Muscle of back (tissue), 11 donors: ENCODE results near the gene EIF6. TPM values are rescaled to one million over a fixed set of nuclear protein-coding genes. Genes with fewer than 3 reads are reported as not detected.

Experiments used
- DNase-seq, 3 donors: peaks; one replicate each; pipeline versions ENCODE4 v3.0.0 to v3.0.0-alpha.2; 2013
- polyA plus RNA-seq, 10 donors: library from polyadenylated mRNA; unstranded; fragments of 120-200 nt; gene quantifications; one replicate each; pipeline ENCODE4 v1.2.1, GENCODE V29; 2013; ENCODE audit not compliant: insufficient read length in 10 of 10

The EIF6 gene
- polyA plus RNA-seq, 10 donors = 50.4 to 100 (median 69.3) TPM

DNA sequence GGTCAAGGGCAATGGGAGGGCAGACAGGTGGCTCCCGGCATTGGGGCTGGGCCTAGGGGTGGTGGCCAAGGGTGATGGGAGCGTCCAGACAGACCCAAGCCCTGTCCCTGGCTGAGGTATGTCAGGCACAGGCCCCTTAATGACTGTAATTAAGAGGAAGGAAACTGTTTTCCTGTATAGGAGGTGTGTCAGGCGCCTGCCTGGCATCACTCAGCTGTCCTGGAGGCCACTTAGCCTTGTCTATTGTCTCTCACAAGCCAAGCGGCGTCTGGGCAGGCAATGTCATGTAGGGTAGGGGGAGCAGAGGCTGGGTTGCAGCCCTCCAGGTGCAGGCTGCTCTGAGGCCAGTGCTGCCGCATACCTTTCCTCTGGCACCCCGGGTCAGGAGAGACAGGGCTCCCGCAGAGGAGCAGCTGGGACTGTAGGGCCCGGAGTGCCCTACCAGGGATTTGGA is 11.6 kb upstream of the EIF6 start:
- DNase-seq = no peak

DNA sequence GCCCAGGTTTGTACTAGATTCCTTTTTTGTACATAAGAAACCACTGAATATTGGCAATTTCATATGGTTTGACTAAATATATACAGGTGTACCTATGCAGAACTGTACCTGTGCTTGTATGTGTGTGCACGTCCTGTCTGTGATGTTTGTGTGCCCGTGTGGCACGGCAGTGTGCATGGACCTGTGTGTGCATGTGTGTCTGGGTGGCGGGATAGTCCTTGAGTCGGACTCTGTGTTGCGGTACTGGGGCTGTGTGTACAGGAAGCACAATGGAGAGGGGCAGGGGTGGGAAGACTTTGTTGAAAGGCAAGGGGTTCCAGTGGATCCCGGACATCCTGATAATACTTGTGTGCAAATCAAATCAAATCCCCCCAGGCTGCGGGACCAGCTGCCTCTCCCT is 11.1 kb upstream of the EIF6 start:
- DNase-seq = no peak

DNA sequence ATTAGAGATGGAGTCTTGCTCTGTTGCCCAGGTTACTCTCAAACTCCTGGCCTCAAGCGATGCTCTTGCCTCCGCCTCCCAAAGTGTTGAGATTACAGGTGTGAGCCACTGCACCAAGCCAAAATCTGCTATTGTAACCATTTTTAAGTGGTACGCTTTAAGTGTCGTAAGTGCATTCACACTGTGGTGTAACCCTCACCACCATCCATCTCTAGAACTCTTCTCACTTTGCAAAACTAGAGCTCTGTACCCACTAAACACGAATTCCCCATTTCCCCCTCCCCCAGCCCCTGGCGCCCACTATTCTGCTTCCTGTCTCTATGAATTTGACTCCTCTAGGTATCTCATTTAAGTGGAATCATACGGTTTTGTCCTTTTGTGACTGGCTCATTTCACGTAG is 10.5 kb upstream of the EIF6 start:
- DNase-seq = no peak

DNA sequence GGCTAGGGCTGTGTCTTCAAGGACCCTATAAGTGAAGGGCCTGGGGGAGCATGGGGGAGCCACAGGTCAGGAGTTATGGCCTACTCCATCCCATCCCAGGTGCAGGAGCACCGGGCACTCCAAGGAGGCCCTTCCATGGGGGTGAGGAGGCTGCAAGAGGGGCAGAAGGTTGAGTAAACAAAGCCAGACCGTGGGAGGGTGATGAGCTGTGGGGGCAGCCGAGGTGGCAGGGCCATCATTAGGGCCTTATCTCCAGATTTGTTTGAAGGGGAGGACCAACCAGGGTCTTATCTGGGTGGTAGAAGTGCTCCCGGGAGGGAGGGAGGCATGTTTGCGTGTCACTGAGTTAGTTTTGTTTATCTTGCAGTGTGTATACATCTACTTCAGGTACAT is 9.7 kb upstream of the EIF6 start:
- DNase-seq = no peak

DNA sequence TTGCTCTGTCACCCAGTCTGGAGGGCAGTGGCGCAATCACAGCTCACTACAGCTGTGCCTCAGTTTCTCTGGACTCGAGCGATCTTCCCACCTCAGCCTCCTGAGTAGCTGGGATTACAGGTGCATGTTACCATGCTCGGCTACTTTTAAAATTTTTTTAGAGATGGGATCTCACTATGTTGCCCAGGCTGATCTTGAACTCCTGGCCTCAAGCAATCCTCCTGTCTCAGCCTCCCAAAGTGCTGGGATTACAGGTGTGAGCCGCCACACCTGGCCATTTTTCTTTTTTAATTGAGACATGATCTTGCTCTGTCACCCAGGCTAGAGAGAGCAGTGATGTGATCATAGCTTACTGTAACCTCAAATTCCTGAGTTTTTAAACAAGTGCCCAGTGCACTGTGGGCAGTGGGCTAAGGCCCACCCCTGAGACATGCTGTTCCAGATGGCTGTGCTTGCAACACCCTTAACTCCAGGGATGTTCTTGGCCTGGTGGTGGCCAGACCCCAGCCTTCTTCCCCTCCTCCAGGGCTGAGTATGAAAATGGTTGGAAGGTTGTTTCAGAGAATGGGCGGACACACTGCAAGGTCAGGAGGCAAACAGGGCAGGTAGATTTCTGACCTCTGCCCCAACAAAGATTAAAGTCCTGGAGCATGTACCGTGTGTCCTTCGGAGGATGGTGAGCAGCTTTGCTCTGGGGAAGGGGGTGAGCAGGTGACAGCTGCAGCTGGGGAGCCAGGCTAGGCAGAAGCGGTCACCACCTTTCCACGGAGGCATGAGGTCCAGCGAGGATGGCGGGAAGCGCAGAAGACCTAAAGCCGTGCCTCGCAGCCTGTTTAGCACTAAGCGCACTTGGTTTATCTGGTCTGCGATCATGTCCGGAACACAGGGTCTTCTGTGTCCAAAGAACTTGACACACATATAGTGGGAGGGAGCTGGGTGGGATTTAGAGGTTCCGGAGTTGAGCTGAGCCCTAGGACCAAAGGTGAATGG is 9.0 kb upstream of the EIF6 start:
- DNase-seq = no peak

DNA sequence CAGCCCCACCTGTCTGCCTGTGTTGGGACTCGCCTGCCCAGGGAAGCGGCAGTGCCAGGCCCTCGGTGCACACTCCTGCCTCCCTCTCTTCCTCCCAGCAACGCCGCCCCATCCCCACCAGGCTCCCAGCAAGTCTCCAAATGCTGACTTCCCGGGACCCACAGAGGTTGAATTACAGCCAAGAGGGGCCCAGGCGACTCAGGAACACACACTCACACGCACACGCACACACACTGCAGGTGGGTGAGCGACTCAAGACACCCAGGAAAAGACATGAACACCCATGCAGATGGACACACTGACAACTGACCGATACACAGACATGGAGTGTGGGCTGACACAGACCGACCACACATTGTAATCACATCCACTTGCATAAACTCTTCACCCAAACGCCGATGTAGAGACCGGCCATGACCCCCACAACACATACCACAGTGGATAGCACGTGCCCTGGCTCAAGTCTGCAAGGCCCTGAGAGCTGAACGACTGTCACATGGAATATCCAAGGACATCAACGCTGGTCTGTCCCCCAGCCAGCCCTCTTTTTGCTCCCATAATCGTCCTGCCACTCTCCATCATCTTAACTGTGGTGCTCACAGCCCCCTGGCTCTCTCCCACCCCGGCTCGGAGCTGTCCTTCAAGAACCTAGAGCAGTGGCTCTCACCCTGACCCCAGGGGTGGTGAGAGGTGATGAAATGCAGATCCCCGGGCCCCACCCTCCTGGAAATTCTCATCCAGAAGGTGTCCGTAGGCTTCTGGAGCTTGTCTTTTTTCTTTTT is 8.1 kb upstream of the EIF6 start:
- DNase-seq = no peak

DNA sequence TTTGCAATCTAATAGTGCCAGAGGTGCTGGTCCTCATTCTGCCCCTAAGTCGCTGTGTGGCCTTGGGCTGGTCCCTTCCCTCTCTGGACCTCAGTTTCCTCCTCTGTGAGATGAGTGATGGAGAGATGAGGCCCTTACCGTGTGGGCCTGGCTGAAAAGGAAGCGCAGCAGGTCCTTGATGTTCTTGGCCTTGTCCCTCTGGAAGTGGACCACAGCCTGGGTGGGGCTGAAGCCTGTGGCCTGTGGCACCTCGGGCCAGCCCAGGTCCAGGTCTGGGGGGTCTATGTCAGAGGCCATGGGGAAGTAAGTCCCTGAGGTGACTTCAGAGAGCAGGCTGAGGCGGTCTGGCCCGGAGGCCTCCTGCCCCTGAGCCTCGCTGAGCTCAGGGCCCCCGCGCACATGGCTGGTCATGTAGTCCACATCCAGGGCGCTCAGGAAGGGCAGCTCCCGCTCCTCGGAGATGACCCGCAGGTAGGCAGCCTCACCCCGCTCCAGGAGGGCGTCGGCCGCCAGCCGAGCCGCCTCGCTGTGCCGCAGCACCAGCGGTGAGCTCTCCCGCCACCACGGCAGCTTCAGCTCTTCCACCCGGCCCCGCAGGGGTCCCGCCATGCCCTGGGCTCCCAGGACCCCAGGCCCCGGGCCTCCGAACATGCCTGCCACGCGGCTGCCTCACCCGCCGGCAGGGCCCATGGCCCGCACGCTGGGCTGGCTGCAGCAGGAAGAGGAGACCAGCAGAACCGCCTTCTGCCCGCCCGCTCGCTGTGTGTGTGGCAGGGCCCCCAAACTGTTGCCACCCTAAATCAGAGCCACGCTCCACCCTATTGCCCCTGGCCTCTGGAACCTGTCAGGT is 7.3 kb upstream of the EIF6 start, which contains the start of gene FAM83C:
Gene FAM83C, minus strand, starts transcription at position 772 of the 850 bp plus-strand sequence. Its CDS starts 121 bp downstream, at position 651.
- DNase-seq = no peak

DNA sequence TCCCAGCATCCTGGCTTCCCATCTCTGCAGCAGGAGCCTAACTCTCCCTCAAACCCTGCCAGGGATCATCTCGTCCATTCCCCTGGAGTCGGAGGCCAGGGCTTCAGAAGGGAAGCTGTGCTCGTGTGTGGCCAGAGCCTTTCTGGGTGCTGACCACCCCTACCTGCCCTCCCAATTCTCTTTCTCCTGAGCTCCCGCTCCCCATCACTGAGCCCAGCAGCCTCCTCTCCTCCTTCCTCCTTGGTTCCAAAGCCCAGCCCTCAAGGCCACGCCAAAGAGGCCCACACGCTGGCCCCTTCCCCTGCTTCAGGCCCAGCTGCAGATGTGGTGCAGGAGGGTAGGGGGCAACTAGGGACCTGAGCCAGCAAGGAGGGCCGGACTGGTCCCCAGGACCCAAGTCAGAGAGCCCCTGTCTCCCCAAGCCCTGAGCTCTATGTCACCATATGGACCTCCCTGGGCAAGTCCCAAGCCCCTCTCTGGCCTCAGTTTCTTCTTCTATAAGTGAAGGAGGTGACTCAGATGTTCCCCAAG is 6.4 kb upstream of the EIF6 start:
- no peak for DNase-seq

DNA sequence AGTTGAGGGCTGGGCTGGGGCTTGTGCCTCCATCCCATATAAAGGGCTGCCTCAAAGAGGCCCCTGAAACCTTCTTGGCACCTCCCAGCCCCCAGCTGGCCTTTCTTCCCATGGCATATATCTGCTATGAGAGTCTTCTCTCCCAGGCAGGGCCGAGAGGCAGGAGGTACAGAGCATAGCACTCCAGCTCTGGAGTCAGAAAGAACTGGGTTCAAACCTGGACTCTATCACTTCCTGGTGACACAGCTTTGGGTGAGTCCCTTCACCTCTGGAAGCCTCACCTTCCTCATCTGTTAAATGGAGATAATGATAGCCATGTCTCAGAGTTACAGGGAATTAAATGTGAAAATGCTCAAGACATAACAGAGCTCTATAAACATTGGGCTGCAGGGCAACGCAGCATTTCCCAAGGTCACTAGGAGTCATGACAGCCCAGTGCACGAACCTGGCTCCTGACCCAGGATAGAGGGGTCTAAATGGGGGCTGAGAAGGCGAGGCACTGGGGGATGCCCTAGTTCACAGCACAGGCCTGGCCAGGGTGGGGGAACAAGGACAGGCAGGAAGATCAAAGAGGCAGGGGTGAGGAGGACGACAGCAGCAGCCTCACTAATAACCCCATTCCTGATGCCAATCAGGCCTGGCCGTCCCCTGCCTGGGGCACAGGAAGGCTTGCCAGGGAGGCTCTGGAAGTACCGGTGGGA is 5.8 kb upstream of the EIF6 start:
- DNase-seq = no peak

DNA sequence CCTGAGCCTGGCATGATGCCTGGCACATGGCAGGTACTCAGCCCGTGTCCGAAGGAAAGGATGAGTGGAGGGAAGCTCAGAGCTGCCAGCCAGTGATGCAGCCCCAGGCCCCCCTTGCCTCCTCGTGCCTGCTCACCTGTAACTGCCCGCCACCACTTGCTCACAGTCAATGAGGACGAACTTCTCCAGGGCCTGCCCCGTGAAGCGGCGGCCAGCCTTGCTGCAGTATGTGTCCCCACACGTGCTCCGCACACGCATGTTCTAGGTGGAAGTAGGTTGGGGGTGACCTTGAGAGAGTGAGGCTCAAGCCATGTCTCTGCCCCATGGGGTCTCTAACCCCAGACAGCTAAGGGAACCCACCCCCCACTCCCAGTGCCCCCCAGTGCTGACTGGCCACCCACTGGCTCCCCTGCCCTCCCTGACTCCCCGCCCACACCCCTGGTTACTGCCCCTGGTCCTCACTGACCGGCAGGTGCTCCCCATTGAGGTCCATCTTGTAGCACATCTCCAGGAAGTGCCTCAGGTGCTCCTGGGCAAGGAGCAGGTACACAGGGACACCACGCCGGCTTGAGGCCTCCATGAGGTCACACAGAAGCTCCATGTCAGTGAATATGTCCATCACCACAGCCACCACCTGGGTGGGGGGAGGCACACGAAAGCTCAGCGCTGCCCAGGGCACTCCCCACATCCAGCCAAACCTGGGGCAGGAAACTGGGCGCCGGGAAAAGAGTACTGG is 3.9 kb upstream of the EIF6 start:
- DNase-seq = no peak

DNA sequence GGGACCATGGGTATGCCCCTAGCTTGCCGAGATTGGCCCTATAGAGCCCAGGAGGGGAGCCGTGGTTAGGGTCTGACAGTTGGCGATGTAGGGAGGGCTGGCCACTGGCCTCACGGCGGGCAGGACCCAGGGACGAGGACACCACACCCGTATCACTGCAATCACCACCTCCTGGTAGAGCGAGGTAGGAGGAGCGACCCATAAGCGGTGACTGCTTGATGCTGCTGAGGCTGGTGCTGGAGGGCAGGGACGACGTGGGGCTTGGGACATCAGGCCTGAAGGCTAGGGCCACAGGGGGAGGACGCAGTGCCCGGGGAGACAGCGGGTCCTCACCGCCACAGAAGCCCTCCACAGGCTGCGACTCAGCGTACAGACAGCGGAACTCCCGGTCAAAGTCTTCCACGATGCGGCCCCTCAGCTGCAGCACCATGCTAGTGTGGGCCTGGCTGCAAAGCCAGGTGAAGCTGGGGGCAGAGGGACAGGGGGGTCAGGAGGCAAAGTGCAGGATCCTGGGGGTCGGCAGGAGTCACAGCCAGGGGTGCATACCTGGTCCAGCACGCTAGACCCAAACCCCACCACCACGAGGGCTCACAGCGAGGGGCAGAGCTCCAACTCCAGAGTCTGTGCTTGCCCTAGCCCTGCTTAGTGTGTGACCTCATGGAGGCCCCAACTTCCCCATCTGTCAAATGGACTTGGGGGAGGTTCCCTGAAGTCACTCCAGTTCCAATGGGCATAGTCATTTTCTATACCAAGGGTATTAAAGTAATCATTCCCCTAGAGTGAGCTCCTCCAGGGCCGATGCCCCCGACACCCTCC is 3.1 kb upstream of the EIF6 start:
- DNase-seq = no peak

DNA sequence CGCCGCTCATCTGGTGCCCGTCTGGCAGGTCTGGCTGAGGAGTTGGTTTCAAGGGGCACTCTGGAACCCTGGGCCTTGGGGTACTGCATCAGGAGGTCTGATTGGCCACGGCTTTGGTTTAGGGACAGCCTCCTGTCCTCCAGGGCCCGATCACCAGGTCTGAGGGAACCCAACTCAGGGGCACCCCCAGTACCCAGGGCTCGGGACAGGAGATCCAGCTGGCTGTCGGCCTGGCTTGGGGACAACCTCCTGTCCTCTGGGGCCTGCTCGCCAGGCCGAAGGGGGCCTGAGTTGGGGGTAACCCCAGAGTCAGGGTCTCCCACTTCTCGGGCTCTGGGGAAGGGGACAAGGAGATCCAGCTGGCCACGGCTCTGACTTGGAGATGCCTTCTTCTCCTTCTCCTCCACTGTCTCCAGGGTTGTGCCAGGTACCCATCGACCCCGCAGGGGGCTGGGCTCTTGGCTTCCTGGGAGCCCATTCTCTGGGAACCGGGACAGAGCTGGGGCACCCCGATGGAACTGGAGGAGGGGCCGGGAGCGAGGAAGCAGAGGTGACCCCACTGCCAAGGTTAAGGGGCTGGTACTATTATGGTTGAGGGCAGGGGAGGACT is 2.4 kb upstream of the EIF6 start:
- DNase-seq = no peak

DNA sequence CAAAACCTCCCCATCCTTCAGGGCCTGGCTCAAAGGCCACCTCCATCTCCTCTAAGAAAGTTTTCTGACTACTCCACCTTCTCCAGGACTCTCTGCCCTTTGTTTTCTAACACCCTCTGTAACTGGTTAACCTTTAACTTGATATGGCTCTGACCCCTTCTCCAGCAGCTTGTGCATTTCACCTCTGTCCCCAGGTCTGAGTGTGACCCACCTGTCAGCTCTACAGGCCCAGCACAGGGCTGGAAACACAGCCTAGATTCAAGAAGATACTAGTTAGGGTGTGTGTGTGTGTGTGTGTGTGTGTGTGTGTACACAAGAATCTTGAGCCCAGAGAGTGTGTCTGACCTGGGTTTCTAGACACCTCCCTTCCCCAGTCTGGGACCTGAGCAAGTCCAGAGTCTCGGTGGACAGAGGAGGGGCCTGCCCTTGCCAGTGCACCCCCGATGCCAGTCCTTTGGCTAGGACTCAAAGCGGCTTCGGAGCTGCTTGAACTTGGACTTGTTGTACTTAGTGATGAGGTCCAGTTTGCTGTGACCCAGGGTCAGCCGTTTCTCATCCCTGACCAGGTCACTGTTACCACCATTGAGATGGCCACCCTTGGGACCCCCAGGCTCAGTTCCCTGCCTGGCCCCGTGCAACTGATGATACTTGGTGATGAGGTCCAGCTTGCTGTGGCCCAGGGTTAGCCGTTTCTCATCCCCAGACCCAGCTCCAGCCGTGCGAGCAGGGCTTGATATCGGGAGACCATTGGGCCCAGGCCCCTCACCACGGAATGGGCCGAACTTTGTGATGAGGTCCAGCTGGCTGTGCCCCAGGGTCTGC is 1.7 kb upstream of the EIF6 start:
- DNase-seq = no peak

DNA sequence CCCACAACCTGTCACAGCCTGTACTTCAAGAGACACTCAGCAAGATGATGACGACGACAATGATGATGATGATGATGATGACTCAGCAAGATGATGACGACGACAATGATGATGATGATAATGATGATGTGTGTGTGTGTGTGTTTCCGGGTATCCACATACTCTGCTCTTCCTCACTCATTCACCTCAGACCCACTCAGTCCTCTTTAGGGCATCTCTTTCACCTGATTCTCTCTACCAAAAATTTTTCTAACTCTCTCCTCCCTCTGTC is 1.2 kb upstream of the EIF6 start:
- no peak for DNase-seq

DNA sequence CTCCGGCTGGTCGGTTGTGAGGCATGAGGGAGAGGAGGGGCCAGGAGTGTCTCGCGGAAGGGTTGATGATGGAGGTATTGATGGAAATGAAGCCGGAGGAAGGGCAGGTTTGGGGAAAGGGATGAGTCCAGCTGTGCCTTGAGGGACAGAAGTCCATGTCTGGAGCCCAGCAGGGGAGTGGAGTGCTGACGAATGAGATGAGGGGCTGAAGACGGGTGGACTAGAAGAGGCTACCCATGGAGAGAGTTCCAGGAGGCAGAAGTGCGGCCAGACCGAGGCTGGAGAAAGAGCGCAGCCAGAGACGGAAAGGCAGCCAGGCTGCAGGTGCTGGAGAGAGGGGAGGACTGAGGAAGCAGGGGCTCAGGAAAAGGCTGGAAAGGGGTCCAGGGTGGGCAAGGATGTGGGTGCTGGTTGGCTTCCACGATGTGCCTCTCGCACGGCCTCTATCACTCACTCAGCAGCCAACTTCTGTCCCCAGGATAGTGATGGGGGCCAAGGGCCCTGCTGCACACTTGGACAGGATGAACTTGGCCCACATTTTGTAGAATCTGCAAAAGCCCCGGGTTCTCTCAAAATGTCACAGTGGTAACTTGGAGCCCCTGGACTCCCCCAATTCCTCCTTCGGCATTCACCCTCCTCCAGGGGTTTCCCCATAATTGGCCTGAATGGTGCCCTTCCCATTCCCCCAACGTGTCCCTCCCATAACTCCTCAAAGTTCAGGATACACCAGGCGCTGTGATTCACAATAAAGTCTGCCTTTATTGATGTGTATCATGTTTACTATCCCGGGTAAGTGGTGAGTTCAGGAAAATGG is 627 bp upstream of the EIF6 start:
- no peak for DNase-seq

DNA sequence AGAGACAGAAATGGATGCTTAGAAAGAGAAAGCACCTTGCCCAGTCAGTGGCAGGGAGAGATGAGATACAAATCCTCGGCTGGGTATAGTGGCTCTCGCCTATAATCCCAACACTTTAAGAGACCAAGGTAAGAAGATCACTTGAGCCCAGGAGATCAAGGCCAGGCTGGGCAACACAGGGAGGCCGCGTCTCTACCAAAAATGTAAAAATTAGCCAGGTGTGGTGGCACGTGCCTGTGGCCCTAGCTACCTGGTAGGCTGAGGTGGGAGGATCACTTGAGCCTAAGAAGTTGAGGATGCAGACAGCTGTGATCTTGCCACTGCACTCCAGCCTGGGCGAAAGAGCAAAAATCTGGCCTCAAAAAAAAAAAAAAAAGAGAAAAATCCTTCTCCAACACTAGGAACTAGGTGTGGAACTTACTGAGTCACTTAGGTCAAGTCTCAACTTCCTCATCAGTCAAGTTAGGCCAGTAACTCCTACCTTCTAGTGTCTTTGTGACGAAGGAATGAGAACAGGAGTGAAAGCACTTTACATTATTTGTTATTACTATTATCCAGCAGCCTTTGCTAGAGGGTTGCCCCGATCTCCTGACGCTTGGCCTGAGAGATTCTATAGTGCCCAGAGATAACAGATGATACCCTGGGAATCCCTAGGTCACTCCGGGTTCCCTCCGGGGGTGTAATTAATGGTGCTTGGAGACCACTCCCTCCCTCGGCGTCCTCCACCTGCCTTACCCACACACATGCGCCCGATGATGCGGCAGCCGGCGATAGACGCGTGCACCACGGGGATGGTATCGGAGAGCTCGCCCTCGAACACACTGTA is 918 bp downstream of the EIF6 start:
- no peak for DNase-seq
